ENCODE results near the gene KASH5.
A peak's percentile ranks its signal among the peaks of the same experiment; 100 is the strongest.

KASH5 gene

DNA sequence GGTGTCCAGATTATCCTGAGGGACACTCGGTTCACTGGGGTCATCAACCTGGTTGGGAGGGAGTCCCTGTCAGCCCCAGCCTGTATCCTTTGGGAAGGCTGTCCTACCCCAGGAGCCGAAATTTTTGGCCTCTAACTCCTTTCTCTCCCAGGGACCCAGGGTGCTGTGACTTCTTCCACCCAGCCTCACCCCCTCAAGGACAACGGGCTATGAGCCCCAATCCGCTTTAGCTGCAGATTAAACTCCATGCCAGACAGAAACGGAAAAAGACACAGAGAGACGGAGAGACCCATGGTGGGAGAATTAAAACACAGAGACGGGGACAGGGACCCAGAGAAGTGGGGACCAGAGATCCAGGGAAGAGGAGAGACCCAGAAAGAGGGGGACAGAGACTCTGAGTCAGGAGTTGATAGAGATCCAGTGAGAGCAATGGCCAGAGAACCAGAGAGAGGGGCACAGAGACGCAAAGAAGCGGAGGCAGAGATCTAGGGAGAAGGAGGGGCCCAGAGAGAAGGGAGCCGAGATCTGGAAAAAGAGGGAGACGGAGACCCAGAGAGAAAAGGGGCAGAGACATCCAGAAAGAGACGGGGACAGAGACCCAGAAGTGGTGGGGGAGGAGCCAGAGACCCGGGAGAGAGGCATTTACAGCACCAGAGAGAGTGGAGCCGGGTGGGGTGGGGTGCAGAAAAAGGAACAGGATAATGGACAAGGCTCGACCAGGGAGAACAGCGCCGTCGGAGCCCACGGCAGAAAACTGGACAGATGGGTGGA, 52.6 kb downstream of the KASH5 start (continued):
- no peak for TF ChIP-seq TSHZ1 (tag by site-specific recombination; IDR thresholded peaks at IDR 0.05; ENCODE audit: borderline replicate concordance)
- TF ChIP-seq ZNF211 (tag by site-specific recombination; IDR thresholded peaks at IDR 0.05; ENCODE audit: low read depth) = no peak
- no peak for TF ChIP-seq ZNF311 (tag by site-specific recombination; IDR thresholded peaks at IDR 0.05; ENCODE audit: borderline replicate concordance)
- TF ChIP-seq SP7 (tag by site-specific recombination; IDR thresholded peaks at IDR 0.05) = 0 out of 2 replicates have a peak, but pooled peaks have one; percentile 10
- TF ChIP-seq KLF10 (tag by site-specific recombination; IDR thresholded peaks at IDR 0.05) = no peak
- TF ChIP-seq ZBTB17 (tag by site-specific recombination; IDR thresholded peaks at IDR 0.05) = peak; percentile 61

- peak within 1 kb of the TSS; percentile 23 for H3K4me3 ChIP-seq (ENCODE audit: low read depth, low read length)
- no peak within 1 kb of the TSS for H3K27ac ChIP-seq (ENCODE audit: extremely low read depth, low read depth, low read length)
- CTCF ChIA-PET = interaction anchor here (1.2 to 2.4 kb wide), 6 partner anchors 10 to 50 kb away, joined by 4 to 59 read pairs (median 8); partner anchors contain the start of genes GFY and PIH1D1
- TF ChIP-seq ZNF169 (tag by site-specific recombination; IDR thresholded peaks at IDR 0.05) (no peak), FEZF1 (tag by site-specific recombination; IDR thresholded peaks at IDR 0.05) (no peak), OVOL3 (tag by site-specific recombination; IDR thresholded peaks at IDR 0.05) (no peak), ZNF221 (tag by site-specific recombination; IDR thresholded peaks at IDR 0.05; ENCODE audit: borderline replicate concordance) (no peak), ZNF701 (tag by site-specific recombination; IDR thresholded peaks at IDR 0.05) (no peak), ZNF76 (tag by site-specific recombination; IDR thresholded peaks at IDR 0.05; ENCODE audit: borderline replicate concordance, low read depth) (no peak), CTCF (tag by site-specific recombination; IDR thresholded peaks at IDR 0.05) (0 out of 2 replicates have a peak, but pooled peaks have one; percentile 34), ZBTB10 (tag by site-specific recombination; IDR thresholded peaks at IDR 0.05) (peak; percentile 61; the same call in 1 of the 2 replicates), ZNF610 (tag by site-specific recombination; IDR thresholded peaks at IDR 0.05; ENCODE audit: borderline replicate concordance) (no peak), KLF10 (tag by site-specific recombination; IDR thresholded peaks at IDR 0.05) (no peak), ZBTB8A (tag by site-specific recombination; IDR thresholded peaks at IDR 0.05) (no peak), GLI4 (tag by site-specific recombination; IDR thresholded peaks at IDR 0.05) (no peak), ZNF561 (tag by site-specific recombination; IDR thresholded peaks at IDR 0.05; ENCODE audit: borderline replicate concordance) (no peak), ZIC2 (tag by site-specific recombination; IDR thresholded peaks at IDR 0.05) (peak; percentile 13; the same call in 1 of the 2 replicates), ZNF530 (tag by site-specific recombination; IDR thresholded peaks at IDR 0.05; ENCODE audit: low read depth) (no peak), TCF7L2 (IDR thresholded peaks at IDR 0.05; ENCODE audit: borderline replicate concordance, low read depth, low read length) (no peak), BCL11A (tag by site-specific recombination; IDR thresholded peaks at IDR 0.05; ENCODE audit: low read depth) (no peak), ZNF626 (tag by site-specific recombination; IDR thresholded peaks at IDR 0.05) (no peak)
- TF ChIP-seq, protein P1, sequence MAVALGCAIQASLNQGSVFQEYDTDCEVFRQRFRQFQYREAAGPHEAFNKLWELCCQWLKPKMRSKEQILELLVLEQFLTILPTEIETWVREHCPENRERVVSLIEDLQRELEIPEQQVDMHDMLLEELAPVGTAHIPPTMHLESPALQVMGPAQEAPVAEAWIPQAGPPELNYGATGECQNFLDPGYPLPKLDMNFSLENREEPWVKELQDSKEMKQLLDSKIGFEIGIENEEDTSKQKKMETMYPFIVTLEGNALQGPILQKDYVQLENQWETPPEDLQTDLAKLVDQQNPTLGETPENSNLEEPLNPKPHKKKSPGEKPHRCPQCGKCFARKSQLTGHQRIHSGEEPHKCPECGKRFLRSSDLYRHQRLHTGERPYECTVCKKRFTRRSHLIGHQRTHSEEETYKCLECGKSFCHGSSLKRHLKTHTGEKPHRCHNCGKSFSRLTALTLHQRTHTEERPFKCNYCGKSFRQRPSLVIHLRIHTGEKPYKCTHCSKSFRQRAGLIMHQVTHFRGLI (tag by site-specific recombination; IDR thresholded peaks at IDR 0.05) = no peak
These were observed 53.3 kb downstream of the KASH5 start, which contains the start of gene SLC17A7 for GRCh38 chr19:49441210-49441959. SLC17A7 (minus strand) TSS chr19:49441527; CDS start chr19:49441379, 148 bp downstream.

More at GRCh38 chr19:49441210-49441959, 53.3 kb downstream of the KASH5 start, which contains the start of gene SLC17A7:
- Histone ChIP-seq H3K9me3 (ENCODE audit: control insufficient read depth, insufficient read depth, low read depth, low read length) (no peaks in the 10 kb centered on the region), H3K36me3 (ENCODE audit: control insufficient read depth in 2 of 2, insufficient read depth in 1 of 2, low read length in 2 of 2) (peaks cover 0 to 1% of the 10 kb centered on the region in 2 experiments; a peak in 2 of 3 replicates), H3K4me1 (ENCODE audit: control insufficient read depth, insufficient read depth, low read length) (peaks cover 7% of the 10 kb centered on the region)
- POLR2A ChIA-PET = interaction anchor here (2.3 kb wide), 1 partner anchor 11 kb away, joined by 28 read pairs; the partner anchor contains the start of genes ALDH16A1 and PIH1D1

Measured in HEK293 (cell line).